ENCODE data around the gene BRPF1. TPM values are rescaled to one million over a fixed set of nuclear protein-coding genes. Genes with fewer than 3 reads are reported as not detected.

Gene BRPF1
- total and polyA plus RNA-seq, 2 donors (not counting 1 experiment from before 2014, with no cell fraction given), result 24.4 to 36.5 TPM

- POLR2A ChIA-PET, result no interaction called here
- peaks cover 32% of the 10 kb centered on the region for H4K20me1 ChIP-seq (ENCODE audit: control insufficient read depth, insufficient read depth, low read length, poor library complexity, severe bottlenecking)
- TF ChIP-seq, protein P1, sequence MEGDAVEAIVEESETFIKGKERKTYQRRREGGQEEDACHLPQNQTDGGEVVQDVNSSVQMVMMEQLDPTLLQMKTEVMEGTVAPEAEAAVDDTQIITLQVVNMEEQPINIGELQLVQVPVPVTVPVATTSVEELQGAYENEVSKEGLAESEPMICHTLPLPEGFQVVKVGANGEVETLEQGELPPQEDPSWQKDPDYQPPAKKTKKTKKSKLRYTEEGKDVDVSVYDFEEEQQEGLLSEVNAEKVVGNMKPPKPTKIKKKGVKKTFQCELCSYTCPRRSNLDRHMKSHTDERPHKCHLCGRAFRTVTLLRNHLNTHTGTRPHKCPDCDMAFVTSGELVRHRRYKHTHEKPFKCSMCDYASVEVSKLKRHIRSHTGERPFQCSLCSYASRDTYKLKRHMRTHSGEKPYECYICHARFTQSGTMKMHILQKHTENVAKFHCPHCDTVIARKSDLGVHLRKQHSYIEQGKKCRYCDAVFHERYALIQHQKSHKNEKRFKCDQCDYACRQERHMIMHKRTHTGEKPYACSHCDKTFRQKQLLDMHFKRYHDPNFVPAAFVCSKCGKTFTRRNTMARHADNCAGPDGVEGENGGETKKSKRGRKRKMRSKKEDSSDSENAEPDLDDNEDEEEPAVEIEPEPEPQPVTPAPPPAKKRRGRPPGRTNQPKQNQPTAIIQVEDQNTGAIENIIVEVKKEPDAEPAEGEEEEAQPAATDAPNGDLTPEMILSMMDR (IDR thresholded peaks at IDR 0.05), result no peak
- TF ChIP-seq EZH2 (IDR thresholded peaks at IDR 0.05; ENCODE audit: borderline replicate concordance, insufficient read depth, low read depth, low read length, poor library complexity, severe bottlenecking), result no peak
Measured at GRCh38 chr3:9703240-9703639, 28.3 kb upstream of the BRPF1 start.

DNA sequence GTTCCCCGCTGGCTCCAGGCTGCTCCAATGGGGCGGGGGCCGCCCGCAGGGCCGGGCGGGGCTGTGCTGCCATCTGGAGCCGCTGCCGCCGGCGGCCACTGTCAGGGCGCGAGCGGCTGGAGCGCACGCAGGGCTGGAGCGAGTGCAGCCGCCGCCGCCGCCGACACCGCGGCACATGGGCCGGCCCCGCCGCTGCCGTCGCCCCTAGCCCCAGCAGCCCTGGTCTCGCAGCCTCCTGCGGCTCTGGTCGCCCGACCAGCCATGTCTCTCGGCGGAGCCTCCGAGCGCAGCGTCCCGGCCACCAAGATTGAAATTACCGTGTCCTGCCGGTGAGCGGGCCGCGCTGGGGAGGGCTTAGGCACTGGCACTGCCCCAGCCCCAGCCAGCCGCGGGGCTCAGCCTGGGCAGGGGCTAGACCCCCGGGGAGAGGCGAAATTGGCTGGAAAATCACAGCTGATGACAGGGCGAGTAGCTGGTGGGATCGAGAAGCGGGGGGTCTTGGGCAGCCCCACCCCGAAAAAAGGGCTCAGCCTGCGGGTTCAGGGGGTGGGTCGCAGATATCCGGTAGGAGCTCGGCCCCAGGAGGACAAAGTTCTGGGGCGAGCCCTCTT, 27.7 kb upstream of the BRPF1 start, which contains the start of gene CPNE9:
TSS of gene CPNE9 (plus strand) at position 98 of the 611 bp plus-strand sequence. CDS start at position 262, 164 bp downstream.
- peak within 1 kb of the TSS; percentile 68 for H3K4me3 Mint-ChIP-seq
- ChIA-PET CTCF (no interaction called here), POLR2A (no interaction called here)
- H3K4me2 ChIP-seq (replicated peaks; ENCODE audit: low read depth, low read length, poor library complexity, severe bottlenecking), result peak within 1 kb of the TSS; percentile 68
- DNase-seq (peak; percentile 30), ATAC-seq (ENCODE audit: low read depth) (peak; percentile 25)
- peak within 1 kb of the TSS; percentile 7 for H3K9ac ChIP-seq (ENCODE audit: low read length)
- H3K4me1 Mint-ChIP-seq, result peaks cover 18% of the 10 kb centered on the region
- peaks cover 20% of the 10 kb centered on the region for H3K27me3 Mint-ChIP-seq
- intact Hi-C loops (cut with micrococcal nuclease), result no loop called here
- no peaks in the 10 kb centered on the region for H3K9me3 Mint-ChIP-seq (ENCODE audit: insufficient read depth)
- H2AFZ ChIP-seq (ENCODE audit: insufficient read depth, low read depth, low read length, poor library complexity, severe bottlenecking), result no peak within 1 kb of the TSS
- no peak within 1 kb of the TSS for H3K27ac Mint-ChIP-seq
- H3K27me3 ChIP-seq (replicated peaks in 1 of 4; ENCODE audit: control extremely low read depth in 1 of 4, control insufficient read depth in 3 of 4, insufficient read depth in 4 of 4, low read length in 3 of 4), result peaks cover 0 to 22% (median 8%) of the 10 kb centered on the region in 4 experiments
- no peak within 1 kb of the TSS for H3K27ac ChIP-seq (ENCODE audit: low read length in 2 of 2)
- no peaks in the 10 kb centered on the region for H3K79me2 ChIP-seq (ENCODE audit: control insufficient read depth, insufficient read depth, low read length)
- H3K4me1 ChIP-seq (ENCODE audit: control insufficient read depth in 2 of 2, insufficient read depth in 2 of 2, low read length in 2 of 2), result peaks cover 17 to 18% of the 10 kb centered on the region in 2 donors
- H3K4me3 ChIP-seq (ENCODE audit: control extremely low read depth in 1 of 5, extremely low read depth in 1 of 5, insufficient read depth in 1 of 5, low read depth in 2 of 5, low read length in 4 of 5), result peak within 1 kb of the TSS in 3 of 5 experiments; percentile 11 to 39 (median 15)
- 4% methylated on average over 55 of the region's 56 CpGs for WGBS (ENCODE audit: insufficient coverage)
- peaks cover 1 to 34% of the 10 kb centered on the region in 2 experiments for H3K36me3 ChIP-seq (replicated peaks in 1 of 2; ENCODE audit: control extremely low read depth in 1 of 2, control insufficient read depth in 1 of 2, extremely low read depth in 1 of 2, insufficient read depth in 2 of 2, low read length in 1 of 2)
- H3K9me3 ChIP-seq (ENCODE audit: control extremely low read depth in 1 of 3, control insufficient read depth in 2 of 3, insufficient read depth in 1 of 3, low read length in 2 of 3), result peaks cover 0 to 10% (median 0%) of the 10 kb centered on the region in 3 donors
- TF ChIP-seq, protein P1 (IDR thresholded peaks at IDR 0.05), result no peak
- TF ChIP-seq EZH2 (IDR thresholded peaks at IDR 0.05; ENCODE audit: borderline replicate concordance, insufficient read depth, low read depth, low read length, poor library complexity, severe bottlenecking), result no peak
- H4K20me1 ChIP-seq (ENCODE audit: control insufficient read depth, insufficient read depth, low read length, poor library complexity, severe bottlenecking), result peaks cover 26% of the 10 kb centered on the region

More at GRCh38 chr3:9703240-9703639, 28.3 kb upstream of the BRPF1 start:
- H3K79me2 ChIP-seq (ENCODE audit: control insufficient read depth, insufficient read depth, low read length), result no peaks in the 10 kb centered on the region
- H3K36me3 ChIP-seq (replicated peaks in 1 of 2; ENCODE audit: control extremely low read depth in 1 of 2, control insufficient read depth in 1 of 2, extremely low read depth in 1 of 2, insufficient read depth in 2 of 2, low read length in 1 of 2), result peaks cover 1 to 38% of the 10 kb centered on the region in 2 experiments
- Mint-ChIP-seq H3K27me3 (peaks cover 20% of the 10 kb centered on the region), H3K4me1 (peaks cover 18% of the 10 kb centered on the region), H3K9me3 (ENCODE audit: insufficient read depth) (no peaks in the 10 kb centered on the region), H3K4me3 (peak overlapping the region; percentile 52), H3K27ac (no peak overlapping the region)
- H3K9me3 ChIP-seq (ENCODE audit: control extremely low read depth in 1 of 3, control insufficient read depth in 2 of 3, insufficient read depth in 1 of 3, low read length in 2 of 3), result peaks cover 0 to 10% (median 0%) of the 10 kb centered on the region in 3 donors
- no peak overlapping the region for H2AFZ ChIP-seq (ENCODE audit: insufficient read depth, low read depth, low read length, poor library complexity, severe bottlenecking)
- H3K9ac ChIP-seq (ENCODE audit: low read length), result no peak overlapping the region
- H3K27ac ChIP-seq (ENCODE audit: low read length in 2 of 2), result no peak overlapping the region
- intact Hi-C loops (cut with micrococcal nuclease), result no loop called here
- H3K4me2 ChIP-seq (replicated peaks; ENCODE audit: low read depth, low read length, poor library complexity, severe bottlenecking), result peak overlapping the region; percentile 68
- peaks cover 0 to 22% (median 8%) of the 10 kb centered on the region in 4 experiments for H3K27me3 ChIP-seq (replicated peaks in 1 of 4; ENCODE audit: control extremely low read depth in 1 of 4, control insufficient read depth in 3 of 4, insufficient read depth in 4 of 4, low read length in 3 of 4)
- H3K4me3 ChIP-seq (ENCODE audit: control extremely low read depth in 1 of 5, extremely low read depth in 1 of 5, insufficient read depth in 1 of 5, low read depth in 2 of 5, low read length in 4 of 5), result no peak overlapping the region
- 100% methylated on average over 1 of the region's 4 CpGs for WGBS (ENCODE audit: insufficient coverage)
- ATAC-seq (ENCODE audit: low read depth), result no peak
- no peak for DNase-seq
- H3K4me1 ChIP-seq (ENCODE audit: control insufficient read depth in 2 of 2, insufficient read depth in 2 of 2, low read length in 2 of 2), result peaks cover 17 to 18% of the 10 kb centered on the region in 2 donors
- CTCF ChIA-PET, result interaction anchor here (1.1 kb wide), 1 partner anchor 12 kb away, joined by 3 read pairs; no protein-coding TSS in a partner anchor
